Caco-2 (cell line): ENCODE results near the gene PSTPIP1. TPM values are rescaled to one million over a fixed set of nuclear protein-coding genes. Genes with fewer than 3 reads are reported as not detected.

Source experiments
- BruUV-seq: library from RNA; stranded (reverse); fragments of 400-500 nt; replicated peaks from 2 replicates; lab custom pipeline; 2021; lab: Mats Ljungman, UMichigan
- CTCF ChIA-PET: fragments of 300-600 bp; sonication (Branson Sonifier 250); formaldehyde crosslinking; loops from one replicate; lab custom pipeline; 2022; ENCODE audit warnings: antibody characterized with exemption; lab: Charles Lee
- POLR2A ChIA-PET: fragments of 300-600 bp; sonication (Branson Sonifier 250); formaldehyde crosslinking; loops from one replicate; lab custom pipeline; 2022; ENCODE audit warnings: antibody characterized with exemption; lab: Charles Lee
- DNase-seq, 2 experiments: peaks; one replicate each; pipeline versions ENCODE4 v3.0.0 to v3.0.0-alpha.2; 2020 to 2022
- H3K27me3 ChIP-seq: replicated peaks from 2 replicates; pipeline ENCODE4 v1.6.0; 2011; ENCODE audit warnings: low read length; ENCODE audit not compliant: control insufficient read depth, insufficient read depth
- H3K36me3 ChIP-seq: 2 replicates; pipeline ENCODE4 v1.5.1; 2011; ENCODE audit warnings: low read length; ENCODE audit not compliant: control insufficient read depth, insufficient read depth
- H3K4me1 ChIP-seq: fragments of 250-450 bp; sonication (Bioruptor Pico); 2 replicates; pipeline ENCODE4 v1.5.1; 2020; ENCODE audit warnings: mild to moderate bottlenecking
- H3K4me3 ChIP-seq: 2 replicates; pipeline ENCODE4 v1.5.1; 2011; ENCODE audit warnings: low read depth, mild to moderate bottlenecking, control low read depth, low read length
- H3K9me3 ChIP-seq: fragments of 250-450 bp; sonication (Bioruptor Pico); 2 replicates; pipeline ENCODE4 v1.5.1; 2020; ENCODE audit warnings: mild to moderate bottlenecking, moderate library complexity
- H3K27ac Mint-ChIP-seq: one replicate; pipeline ENCODE4 v1.8.0; 2022; ENCODE audit warnings: mixed read lengths; ENCODE audit not compliant: unreplicated experiment
- H3K27me3 Mint-ChIP-seq: one replicate; pipeline ENCODE4 v1.8.0; 2022; ENCODE audit warnings: mixed read lengths; ENCODE audit not compliant: insufficient read depth, unreplicated experiment
- H3K36me3 Mint-ChIP-seq: one replicate; pipeline ENCODE4 v1.8.0; 2022; ENCODE audit warnings: mild to moderate bottlenecking, mixed read lengths; ENCODE audit not compliant: insufficient read depth, unreplicated experiment
- H3K4me1 Mint-ChIP-seq: one replicate; pipeline ENCODE4 v1.8.0; 2022; ENCODE audit warnings: low read depth, mixed read lengths; ENCODE audit not compliant: unreplicated experiment
- H3K4me3 Mint-ChIP-seq: one replicate; pipeline ENCODE4 v1.8.0; 2022; ENCODE audit warnings: mild to moderate bottlenecking, moderate library complexity, mixed read lengths; ENCODE audit not compliant: unreplicated experiment
- H3K9me3 Mint-ChIP-seq: one replicate; pipeline ENCODE4 v1.8.0; 2022; ENCODE audit warnings: mixed read lengths; ENCODE audit not compliant: unreplicated experiment
- CTCF ChIP-seq, 2 experiments: fragments of 200-600 bp in 1 of 2; IDR thresholded peaks; 1 replicate in 1 of 2; 2 replicates in 1 of 2; pipeline versions ENCODE4 v1.5.1 to v1.8.0; 2011 to 2022; ENCODE audit warnings: antibody characterized with exemption in 1 of 2, control low read depth in 1 of 2, inconsistent platforms in 1 of 2, low read depth in 1 of 2, low read length in 1 of 2, mild to moderate bottlenecking in 1 of 2, moderate library complexity in 1 of 2; ENCODE audit not compliant: insufficient read depth in 1 of 2, severe bottlenecking in 1 of 2, unreplicated experiment in 1 of 2
- intact Hi-C: fragments of 100-400 bp; cut with micrococcal nuclease; formaldehyde crosslinking; loops from one replicate; pipeline ENCODE4 v1.10.0; 2022; ENCODE audit not compliant: unreplicated experiment
- total RNA-seq: library from RNA; stranded (reverse); gene quantifications from 2 replicates; pipeline ENCODE4 v1.2.3, GENCODE V29; 2022

Gene PSTPIP1
- total RNA-seq, 1 experiment from 2014 or later = not detected

DNA sequence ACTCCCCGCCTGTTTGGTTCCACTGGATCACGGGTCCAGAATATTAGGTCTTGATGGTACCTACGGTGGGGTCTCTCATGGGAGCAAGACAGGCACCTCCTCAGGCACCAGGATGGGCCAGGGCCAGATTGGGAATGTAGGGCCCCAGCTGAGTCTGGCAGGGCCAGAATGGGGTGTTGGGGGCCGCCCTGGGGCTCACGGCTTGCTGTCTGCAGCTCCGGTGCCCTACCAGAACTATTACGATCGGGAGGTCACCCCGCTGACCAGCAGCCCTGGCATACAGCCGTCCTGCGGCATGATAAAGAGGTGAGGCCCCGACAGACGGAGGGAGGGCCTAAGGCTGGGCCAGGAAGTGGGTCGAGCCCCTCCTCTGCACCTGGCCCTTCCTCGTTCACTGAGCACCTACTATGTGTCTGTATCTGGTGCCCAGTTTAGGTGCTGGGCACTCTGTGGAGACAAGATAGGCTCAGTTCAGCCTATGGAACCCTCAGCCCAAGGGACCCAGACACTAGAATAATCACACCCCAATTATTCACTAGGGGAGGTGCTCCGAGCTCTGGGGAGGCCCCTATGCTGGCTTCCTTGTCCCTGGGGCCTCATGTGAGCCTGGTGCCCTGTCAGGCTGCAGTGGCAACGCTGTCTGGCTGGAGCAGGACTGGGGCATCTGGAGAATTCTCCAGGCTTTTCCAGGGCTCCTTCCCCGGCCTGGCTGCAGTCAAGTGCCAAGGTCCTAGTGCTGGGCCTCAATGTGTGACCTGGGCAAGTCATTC is 37.9 kb downstream of the PSTPIP1 start:
- intact Hi-C loops = no loop called here
- no peaks in the 10 kb centered on the region for H3K4me1 ChIP-seq
- no peak for TF ChIP-seq CTCF (IDR thresholded peaks at IDR 0.05; ENCODE audit: insufficient read depth in 1 of 2, low read depth in 1 of 2, low read length in 1 of 2, severe bottlenecking in 1 of 2, unreplicated experiment in 1 of 2)
- H3K27me3 Mint-ChIP-seq = no peaks in the 10 kb centered on the region
- ChIA-PET POLR2A (no interaction called here), CTCF (interaction anchor here (0.9 kb wide), 1 partner anchor 49 kb away, joined by 3 read pairs; no protein-coding TSS in a partner anchor)
- H3K9me3 Mint-ChIP-seq = no peaks in the 10 kb centered on the region
- no peak overlapping the region for H3K27ac Mint-ChIP-seq
- no peaks in the 10 kb centered on the region for H3K9me3 ChIP-seq
- H3K4me1 Mint-ChIP-seq = peaks cover 13% of the 10 kb centered on the region
- H3K4me3 Mint-ChIP-seq = no peak overlapping the region
- H3K36me3 ChIP-seq = no peaks in the 10 kb centered on the region; the same call in 1 of the 2 replicates
- peaks cover 66% of the 10 kb centered on the region for H3K36me3 Mint-ChIP-seq
- H3K27me3 ChIP-seq = no peaks in the 10 kb centered on the region
- H3K4me3 ChIP-seq = no peak overlapping the region
- peak in 1 of 2 experiments; percentile 19 for DNase-seq
- BruUV-seq = no TSS peak

GRCh38 chr15:77033417-77033728 is 38.4 kb downstream of the PSTPIP1 start:
- no peaks in the 10 kb centered on the region for H3K9me3 ChIP-seq
- Mint-ChIP-seq H3K36me3 (peaks cover 69% of the 10 kb centered on the region), H3K4me3 (no peak overlapping the region), H3K9me3 (no peaks in the 10 kb centered on the region), H3K4me1 (peaks cover 13% of the 10 kb centered on the region), H3K27ac (no peak overlapping the region), H3K27me3 (no peaks in the 10 kb centered on the region)
- TF ChIP-seq CTCF (IDR thresholded peaks at IDR 0.05; ENCODE audit: insufficient read depth in 1 of 2, low read depth in 1 of 2, low read length in 1 of 2, severe bottlenecking in 1 of 2, unreplicated experiment in 1 of 2) = no peak
- DNase-seq = peak in 1 of 2 experiments; percentile 39
- intact Hi-C loops = no loop called here
- no peak overlapping the region for H3K4me3 ChIP-seq
- ChIA-PET CTCF (no interaction called here), POLR2A (no interaction called here)
- no peaks in the 10 kb centered on the region for H3K27me3 ChIP-seq
- no peaks in the 10 kb centered on the region for H3K4me1 ChIP-seq
- BruUV-seq = no TSS peak
- H3K36me3 ChIP-seq = no peaks in the 10 kb centered on the region; the same call in 1 of the 2 replicates

GRCh38 chr15:77033729-77034671 is 39.1 kb downstream of the PSTPIP1 start:
- Histone ChIP-seq H3K4me1 (no peaks in the 10 kb centered on the region), H3K9me3 (no peaks in the 10 kb centered on the region), H3K27me3 (no peaks in the 10 kb centered on the region), H3K4me3 (no peak overlapping the region), H3K36me3 (no peaks in the 10 kb centered on the region; the same call in 1 of the 2 replicates)
- CTCF ChIA-PET = interaction anchor here (0.6 to 1.4 kb wide), 2 partner anchors 8 to 84 kb away, joined by 3 to 6 read pairs; no protein-coding TSS in a partner anchor
- Mint-ChIP-seq H3K9me3 (no peaks in the 10 kb centered on the region), H3K36me3 (peaks cover 69% of the 10 kb centered on the region), H3K27me3 (no peaks in the 10 kb centered on the region), H3K27ac (no peak overlapping the region), H3K4me3 (peak overlapping the region; percentile 35), H3K4me1 (peaks cover 13% of the 10 kb centered on the region)
- POLR2A ChIA-PET = no interaction called here
- DNase-seq = no peak
- BruUV-seq = no TSS peak
- intact Hi-C loops = no loop called here
- no peak for TF ChIP-seq CTCF (IDR thresholded peaks at IDR 0.05; ENCODE audit: insufficient read depth in 1 of 2, low read depth in 1 of 2, low read length in 1 of 2, severe bottlenecking in 1 of 2, unreplicated experiment in 1 of 2)
